ENCODE measurements around the gene WDR74.
A peak's percentile ranks its signal among the peaks of the same experiment; 100 is the strongest.
"Not testable (repeated sequence)": the region's sequence is repeated elsewhere in the genome, so short reads cannot be mapped to it uniquely, and the experiment has no call there.

Gene WDR74

DNA sequence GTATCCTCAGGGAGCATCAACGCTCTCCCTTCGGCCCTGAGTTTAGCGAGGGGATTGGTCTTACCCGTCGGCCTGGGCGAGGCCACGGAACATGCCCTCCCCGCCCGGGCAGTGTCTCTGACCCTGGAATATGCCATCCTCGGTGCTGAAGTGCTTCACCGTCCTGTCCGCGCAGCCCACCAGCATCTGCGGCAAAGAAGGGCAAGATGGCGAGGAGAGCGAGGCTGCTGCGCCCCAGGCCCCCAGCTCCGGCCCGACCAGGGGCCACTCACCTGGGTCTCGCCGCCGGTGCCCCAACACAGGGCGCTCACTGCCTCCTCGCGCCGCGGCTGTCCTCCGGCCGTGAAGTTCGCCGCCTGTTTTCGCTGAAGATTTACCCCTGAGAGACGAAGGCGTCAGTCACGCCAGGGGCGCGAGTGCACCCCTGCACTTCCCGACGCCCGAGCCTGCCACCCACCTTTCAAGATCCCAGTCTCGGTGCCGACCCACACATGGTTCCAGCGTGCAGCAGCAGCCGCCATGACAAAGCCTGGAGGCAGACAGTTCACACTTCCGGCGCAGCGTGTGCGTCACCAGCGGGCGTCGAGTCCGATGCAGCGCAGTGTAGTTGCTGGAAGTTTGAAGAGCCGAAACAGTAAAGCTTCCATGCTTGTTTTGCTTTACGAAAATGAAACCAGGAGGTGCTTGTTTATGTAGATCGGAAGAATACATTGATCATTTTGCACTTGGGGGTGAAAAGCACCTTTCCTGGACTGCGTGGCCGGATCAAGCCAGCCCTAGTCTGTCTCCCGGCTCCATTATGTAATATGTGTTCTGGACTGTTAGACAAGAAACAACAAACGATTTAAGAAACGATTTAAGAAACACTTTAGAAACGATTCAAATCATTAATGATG is at the start of gene WDR74:
WDR74 (minus strand) TSS at position 541 of the 896 bp plus-strand sequence; CDS start at position 521, 20 bp downstream.
- DNase-seq: peak; percentile 94 to 98

- no peak for DNase-seq
These were observed 49.7 kb upstream of the WDR74 start for GRCh38 chr11:62889126-62889483.

DNA sequence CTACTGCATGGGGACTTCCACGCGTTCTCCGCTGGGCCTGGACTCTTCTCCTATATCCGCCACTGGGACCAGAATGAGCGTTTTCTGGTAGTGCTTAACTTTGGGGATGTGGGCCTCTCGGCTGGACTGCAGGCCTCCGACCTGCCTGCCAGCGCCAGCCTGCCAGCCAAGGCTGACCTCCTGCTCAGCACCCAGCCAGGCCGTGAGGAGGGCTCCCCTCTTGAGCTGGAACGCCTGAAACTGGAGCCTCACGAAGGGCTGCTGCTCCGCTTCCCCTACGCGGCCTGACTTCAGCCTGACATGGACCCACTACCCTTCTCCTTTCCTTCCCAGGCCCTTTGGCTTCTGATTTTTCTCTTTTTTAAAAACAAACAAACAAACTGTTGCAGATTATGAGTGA is 49.0 kb upstream of the WDR74 start:
- no peak for DNase-seq

DNA sequence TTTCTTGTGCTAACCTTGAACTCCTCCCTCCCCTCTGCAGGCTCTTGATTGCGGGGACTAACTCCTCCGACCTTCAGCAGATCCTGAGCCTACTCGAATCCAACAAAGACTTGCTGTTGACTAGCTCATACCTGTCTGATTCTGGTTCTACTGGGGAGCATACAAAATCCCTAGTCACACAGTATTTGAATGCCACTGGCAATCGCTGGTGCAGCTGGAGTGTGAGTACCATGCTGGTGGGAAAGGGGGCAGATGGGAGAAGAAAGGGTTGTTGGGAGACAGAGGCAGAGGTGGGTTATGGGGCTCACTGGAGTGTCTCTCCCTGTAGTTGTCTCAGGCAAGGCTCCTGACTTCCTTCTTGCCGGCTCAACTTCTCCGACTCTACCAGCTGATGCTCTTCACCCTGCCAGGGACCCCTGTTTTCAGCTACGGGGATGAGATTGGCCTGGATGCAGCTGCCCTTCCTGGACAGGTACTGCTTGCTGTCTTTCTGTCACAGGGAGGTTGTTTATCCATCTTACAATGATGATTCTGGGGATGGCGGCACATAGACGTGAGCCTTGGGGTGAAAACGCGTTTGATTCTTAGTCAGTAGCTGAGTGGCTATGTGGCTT is 45.9 kb upstream of the WDR74 start:
- no peak for DNase-seq

- no peak for DNase-seq
These were observed 44.3 kb upstream of the WDR74 start for GRCh38 chr11:62883673-62884072.

DNA sequence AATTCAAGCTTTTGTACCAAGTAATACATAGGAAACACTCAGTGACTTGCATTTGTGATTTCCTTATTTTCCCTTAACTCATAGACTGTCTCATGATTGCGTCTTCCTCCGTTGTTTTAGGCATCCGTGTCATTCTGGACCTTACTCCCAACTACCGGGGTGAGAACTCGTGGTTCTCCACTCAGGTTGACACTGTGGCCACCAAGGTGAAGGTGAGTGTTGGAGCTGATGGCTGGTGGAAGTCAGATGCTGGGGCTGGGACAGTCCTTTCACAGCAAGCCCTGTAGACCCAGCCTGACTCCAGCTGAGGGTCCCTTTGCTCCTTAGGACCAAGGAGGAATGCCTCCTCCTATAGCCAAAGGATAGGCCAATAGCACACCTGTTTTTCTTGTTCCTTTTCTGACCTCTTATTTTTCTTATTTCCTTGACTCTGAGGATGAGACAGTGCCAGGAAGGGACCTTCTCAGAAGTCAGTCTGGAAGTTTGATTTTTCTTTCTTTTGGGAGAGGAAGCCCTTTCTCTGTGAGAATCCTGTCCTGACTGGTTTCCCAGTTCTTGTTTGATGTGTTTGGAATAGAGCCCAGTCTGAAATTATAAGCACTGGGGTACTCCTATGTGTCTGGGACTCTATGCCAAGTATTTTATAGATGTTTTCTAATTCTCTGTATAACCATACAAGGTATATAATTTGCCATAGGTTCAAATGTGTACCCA is 43.6 kb upstream of the WDR74 start:
- no peak for DNase-seq

- DNase-seq: no peak
These were observed 43.0 kb upstream of the WDR74 start for GRCh38 chr11:62882431-62882749.

DNA sequence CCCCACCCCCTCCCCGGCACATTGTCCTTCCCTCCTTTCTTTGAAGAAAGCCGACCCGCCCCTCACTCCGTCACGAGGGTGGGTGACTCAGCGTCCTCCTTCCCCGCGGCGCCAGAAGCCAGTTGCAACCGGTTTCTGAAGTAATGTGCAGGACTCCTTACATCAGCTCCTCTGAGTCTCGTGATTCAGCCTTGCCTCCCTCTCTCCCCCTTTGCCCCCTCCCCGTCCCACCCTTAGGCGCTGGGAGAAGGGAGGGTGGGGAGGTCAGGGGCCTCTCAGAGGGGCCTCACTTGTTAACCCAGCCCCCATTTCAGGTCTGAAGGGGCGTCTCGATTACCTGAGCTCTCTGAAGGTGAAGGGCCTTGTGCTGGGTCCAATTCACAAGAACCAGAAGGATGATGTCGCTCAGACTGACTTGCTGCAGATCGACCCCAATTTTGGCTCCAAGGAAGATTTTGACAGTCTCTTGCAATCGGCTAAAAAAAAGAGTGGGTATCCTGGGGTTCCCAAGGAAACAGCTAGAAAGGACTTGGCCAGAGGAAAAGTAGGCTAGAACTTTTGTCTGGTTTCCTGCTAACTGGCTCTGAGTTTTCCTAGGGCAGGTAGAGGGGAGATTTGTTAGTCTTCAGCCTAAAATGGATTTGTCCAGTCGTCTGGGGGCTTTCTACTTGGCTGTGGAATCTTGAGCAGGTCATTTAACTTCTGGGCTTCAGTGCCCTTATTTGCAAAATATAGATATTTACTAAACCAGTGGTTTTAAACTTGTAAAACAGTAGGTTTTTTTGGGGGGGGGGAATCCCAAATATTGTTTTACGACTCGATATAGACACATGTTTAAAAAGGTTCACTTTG is 42.4 kb upstream of the WDR74 start:
- DNase-seq: peak; percentile 77 to 95

GRCh38 chr11:62880803-62881578 is 41.6 kb upstream of the WDR74 start, which contains the start of gene SLC3A2:
Gene SLC3A2, plus strand, starts transcription at chr11:62880896. Its CDS starts 128 bp downstream, at chr11:62881024.
- DNase-seq: peak; percentile 81 to 96

DNA sequence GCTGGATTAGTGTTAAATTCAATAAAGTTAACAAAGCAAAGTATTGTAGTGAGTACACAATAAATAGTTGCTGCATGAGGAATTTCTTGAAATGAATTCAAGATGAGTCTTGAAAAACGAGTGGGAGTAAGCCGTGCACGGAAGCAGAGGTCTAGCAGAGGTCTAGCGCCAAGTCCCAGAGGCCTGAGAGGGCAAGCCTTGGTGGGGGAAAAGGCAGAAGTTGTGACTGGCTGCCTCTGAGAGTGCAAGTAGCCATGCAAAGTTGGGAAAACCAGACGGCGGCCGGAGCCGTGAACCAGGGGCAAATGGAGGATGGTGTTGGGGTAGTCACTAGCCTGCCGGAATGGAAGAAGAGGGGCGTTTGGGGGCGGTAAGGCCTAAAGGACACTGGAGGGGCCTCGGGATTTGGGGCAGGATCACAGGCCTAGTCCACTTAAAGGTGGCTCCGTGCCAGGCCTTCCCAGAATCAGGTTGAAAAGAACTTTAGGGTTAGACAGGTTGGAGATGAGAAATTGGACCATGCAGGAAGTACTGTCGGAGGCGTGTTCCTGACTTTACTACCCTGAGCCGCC is 40.9 kb upstream of the WDR74 start:
- DNase-seq: peak in 1 of 2 experiments; percentile 54

GRCh38 chr11:62879235-62879978 is 40.0 kb upstream of the WDR74 start:
- DNase-seq: no peak

DNA sequence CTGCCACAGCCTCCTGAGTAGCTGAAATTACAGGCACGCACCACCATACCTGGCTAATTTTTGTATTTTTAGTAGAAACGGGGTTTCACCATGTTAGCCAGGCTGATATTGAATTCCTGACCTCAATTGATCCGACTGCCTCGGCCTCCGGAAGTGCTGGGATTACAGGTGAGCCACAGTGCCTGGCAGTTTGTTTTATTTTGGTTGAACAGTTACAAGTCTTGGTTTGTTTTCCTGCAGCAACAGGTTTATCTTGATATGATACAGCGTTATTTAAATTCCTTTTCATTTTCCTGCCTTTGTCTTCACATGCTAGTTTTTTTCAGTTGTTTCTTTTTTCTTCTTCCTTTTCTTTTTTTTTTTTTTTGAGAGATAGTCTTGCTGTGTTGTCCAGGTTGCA is 37.3 kb upstream of the WDR74 start:
- no peak for DNase-seq

DNA sequence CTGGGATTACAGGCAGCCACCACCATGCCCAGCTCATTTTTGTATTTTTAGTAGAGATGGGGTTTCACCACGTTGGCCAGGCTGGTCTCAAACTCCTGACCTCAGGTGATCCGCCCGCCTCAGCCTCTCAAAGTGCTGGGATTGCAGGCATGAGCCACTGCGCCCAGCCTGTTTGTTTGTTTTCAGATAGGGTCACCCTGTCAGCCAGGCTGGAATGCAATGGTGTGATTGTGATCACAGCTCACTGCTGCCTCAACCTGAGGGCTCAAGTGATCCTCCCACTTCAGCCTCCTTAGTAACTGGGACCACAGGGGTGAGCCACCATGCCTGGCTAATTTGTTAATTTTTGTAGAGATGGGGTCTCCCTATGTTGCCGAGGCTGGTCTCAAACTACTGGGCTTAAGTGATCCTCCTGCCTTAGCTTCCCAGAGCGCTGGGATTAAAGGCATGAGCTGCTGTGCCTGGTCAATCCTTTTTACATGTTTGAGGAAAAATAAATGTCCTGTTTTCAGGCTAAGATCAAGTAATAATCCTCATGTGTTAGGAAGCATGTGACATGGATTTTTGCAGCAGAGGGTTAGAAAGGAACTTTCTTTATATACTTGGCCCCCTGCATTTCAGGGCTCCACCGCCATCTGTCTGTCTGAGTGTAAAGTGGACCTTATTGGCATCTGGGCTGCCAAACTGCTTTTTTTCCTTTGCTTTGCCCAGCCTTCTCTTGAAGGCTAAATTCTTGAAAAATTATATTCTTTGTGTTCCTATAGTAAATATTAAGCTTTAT is 36.5 kb upstream of the WDR74 start:
- DNase-seq: no peak

DNA sequence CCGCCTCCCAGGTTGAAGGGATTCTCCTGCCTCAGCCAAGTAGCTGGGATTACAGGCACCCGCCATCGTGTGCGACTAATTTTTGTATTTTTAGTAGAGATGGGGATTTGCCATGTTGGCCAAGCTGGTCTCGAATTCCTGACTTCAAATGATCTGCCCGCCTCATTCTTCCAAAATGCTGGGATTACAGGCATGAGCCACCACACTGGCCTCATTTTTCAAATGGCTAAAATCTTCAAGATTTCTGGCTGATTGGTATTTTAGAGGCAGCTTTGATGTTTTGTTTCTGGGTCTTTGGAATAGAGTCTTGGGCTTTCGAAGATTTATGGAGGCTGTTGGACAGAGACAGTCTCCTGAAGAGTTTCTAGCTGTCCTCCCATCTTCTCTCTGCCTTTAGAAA is 35.5 kb upstream of the WDR74 start:
- DNase-seq: no peak

GRCh38 chr11:62865635-62866034 is 26.2 kb upstream of the WDR74 start:
- no peak for DNase-seq

DNA sequence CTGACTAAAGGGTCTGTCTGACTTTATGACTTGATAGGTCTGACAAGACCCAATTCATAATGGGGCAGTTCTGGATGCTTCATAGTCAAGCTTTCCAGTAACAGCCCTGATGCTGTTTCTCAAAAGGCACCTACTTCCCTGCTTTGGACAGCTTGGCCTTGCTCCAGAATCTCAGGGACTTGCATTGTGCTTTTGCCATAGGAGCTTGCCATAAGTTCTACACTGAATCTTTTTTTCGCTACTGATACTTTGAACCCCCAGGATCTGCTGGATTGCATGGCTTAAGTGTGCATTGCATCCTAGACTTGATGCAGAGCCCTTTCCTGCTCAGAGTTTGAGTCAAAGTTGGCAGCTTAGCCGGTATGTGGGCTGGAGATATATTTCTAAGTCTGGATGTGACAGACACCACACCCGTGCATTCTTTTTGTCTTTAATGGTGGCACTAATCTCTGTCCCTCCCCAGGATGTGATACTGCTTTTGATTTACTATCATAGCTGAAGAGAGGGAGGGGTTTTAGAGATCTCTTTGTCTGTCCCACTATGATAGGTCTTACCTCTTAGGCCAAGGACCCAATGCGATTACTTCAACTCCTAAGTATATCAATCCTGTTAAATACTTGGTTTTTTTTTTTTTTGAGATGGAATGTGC is 24.4 kb upstream of the WDR74 start:
- DNase-seq: no peak

DNA sequence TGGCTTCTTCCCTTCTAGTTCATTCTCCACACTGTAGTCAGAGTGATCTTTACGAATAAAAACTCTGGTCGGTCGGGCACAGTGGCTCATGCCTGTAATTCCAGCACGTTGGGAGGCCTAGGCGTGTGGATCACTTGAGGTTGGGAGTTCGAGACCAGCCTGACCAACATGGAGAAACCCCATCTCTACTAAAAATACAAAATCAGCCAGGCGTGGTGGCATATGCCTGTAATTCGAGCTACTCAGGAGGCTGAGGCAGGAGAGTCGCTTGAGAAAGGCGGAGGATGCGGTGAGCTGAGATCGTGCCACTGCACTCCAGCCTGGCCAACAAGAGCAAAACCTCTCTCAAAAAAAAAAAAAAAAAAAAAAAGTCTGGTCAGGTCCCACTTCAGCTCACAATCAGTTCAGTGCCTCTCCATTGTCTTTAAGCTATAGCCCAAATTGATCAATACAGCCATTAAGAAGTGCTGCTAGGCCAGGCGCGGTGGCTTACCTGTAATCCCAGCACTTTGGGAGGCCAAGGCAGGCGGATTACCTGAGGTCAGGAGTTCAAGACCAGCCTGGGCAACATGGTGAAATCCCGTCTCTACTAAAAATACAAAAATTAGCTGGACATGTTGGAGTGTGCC is 22.3 kb upstream of the WDR74 start:
- not testable (repeated sequence) for DNase-seq

GRCh38 chr11:62860835-62861563 is 21.6 kb upstream of the WDR74 start:
- no peak for DNase-seq
